Measurements from ENCODE around the gene AGAP2. TPM values are rescaled to one million over a fixed set of nuclear protein-coding genes. Genes with fewer than 3 reads are reported as not detected.
A peak's percentile ranks its signal among the peaks of the same experiment; 100 is the strongest.

The AGAP2 gene
- polyA plus RNA-seq, 3 donors = 0.77 to 3.1 (median 2.2) TPM

DNA sequence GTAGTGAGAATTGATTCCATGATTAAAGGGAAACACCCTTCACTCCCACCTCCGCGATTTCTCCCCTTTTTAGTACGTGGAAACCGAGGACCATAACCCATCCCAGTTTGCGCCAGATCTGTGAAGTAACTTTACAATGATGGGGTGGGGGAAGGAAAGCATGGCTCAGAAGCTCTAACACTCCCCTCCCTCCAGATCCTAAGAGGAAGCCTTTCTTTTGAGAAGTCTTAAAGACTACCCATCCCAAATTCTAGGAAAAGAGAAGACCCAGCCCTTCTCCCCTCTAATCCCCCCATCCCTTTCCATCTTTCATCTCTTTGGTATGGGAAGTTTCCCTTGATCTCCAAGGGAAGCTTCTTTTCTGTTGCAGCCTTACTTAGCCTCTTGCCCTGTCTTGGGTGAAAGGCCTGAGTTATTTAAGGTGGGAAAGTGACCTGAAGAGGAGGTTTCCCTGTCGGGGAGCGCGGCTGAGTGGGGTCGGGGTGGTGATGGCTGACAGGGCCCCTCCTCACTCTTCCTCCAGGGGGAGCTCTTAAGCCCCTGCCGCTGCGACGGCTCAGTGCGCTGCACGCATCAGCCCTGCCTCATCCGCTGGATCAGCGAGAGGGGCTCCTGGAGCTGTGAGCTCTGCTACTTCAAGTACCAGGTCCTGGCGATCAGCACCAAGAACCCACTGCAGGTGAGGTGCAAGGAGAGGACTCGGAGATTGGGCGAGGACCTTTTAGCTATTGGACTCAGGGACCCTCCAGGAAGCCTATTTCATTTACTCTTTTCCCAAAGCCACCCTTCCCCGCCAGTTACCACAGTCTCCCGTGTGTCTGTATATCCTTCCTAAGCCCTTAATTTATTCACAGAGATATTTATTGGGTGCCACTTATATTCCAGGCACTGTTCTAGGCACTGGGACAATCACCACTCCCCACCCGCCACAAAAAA lies 18.1 kb upstream of the AGAP2 start:
- no peak overlapping the region for H3K27ac ChIP-seq (ENCODE audit: low read depth, low read length)
- 36 to 55% (median 46%) methylated on average over 21 to 22 of the region's 22 CpGs for WGBS, 3 donors

DNA sequence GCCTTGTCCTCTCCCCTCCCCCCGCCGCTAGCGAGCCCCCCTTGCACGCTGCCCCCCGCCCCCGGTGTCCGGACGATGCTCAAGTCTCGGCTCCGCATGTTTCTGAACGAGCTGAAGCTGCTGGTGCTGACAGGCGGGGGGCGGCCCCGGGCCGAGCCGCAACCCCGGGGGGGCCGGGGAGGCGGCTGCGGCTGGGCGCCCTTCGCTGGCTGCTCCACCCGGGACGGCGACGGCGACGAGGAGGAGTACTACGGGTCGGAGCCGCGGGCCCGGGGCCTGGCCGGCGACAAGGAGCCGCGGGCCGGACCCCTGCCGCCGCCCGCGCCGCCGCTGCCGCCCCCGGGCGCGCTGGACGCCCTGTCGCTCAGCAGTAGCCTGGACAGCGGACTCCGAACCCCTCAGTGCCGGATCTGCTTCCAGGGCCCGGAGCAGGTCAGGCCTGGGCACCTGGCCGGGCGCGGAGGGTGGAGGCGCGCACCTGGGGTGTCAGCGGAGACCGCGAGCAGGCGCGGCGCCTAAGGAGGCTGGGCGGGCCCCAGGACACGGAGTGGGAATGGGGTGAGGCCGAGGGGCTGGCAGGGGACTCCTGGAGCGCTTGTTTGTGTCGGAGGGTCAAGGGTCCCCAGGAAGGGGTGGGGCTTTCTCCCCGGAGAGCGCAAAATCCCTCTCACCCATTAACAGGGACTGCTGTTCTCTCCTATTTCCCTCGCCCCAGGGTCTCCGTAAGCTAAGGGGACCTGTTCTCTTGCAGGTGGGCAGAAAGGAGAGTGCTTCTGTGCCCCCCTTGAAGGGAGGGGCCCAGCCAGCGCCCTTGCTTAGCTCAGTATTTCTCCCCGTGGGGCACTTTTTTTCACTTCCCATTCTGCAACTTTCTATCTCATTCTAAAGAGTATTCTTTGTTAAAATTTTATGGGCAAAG lies 17.2 kb upstream of the AGAP2 start:
- WGBS, 3 donors = 1 to 3% (median 1%) methylated on average over 58 to 75 of the region's 76 CpGs
- H3K27ac ChIP-seq (ENCODE audit: low read depth, low read length) = no peak overlapping the region

DNA sequence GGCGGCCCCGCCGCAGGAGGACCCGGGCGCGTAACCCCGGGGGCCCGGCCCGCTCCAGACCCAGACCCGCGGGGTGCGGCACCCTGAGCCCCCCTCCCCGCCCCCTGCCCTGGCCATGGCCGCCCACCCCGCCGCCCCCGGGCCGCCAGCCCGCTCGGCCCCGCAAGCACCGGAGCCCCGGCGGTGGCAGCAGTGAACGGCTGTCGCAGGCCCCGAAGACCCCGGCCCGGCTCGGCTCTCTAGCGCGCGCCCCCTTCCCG lies 16.6 kb upstream of the AGAP2 start:
- no peak overlapping the region for H3K27ac ChIP-seq (ENCODE audit: low read depth, low read length)
- WGBS, 3 donors = 0% methylated on average over 1 to 34 of the region's 34 CpGs

DNA sequence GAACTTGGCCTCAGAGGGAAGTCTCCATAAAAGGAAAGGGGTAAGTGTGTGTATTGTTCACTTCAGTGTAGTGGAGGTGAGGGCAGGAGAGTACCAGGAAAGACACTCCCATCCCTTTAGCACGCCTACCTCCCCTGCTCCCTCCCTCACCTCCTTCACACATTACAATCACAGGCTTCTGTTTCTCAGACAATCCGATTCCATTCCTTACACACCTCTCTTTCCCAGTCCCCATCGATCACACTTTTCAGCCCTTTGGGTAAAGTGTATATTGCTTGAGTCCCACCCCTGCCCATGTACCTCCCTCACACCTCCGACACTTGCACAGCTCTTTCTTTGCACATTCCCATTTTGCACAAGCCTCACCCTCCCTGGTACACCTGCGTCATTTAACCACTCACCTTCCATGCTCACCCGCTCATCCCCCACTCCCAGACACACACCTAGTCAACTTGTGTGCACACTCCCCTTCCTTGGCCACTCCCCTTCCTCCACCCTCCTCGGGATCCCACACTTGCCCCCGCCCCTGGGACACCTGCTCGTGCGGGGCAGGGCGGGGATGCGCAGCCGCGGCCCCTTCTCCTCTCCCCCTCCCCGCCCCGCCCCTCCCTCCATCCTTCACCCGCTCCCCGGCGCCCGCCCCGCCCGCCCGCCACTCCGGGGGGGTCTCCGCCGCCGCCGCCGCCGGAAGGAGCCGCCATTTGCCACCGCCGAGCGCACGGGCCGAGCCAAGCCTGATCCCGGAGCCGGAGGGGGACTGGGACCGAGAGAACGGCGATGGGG lies 16.1 kb upstream of the AGAP2 start, which contains the start of gene MARCHF9:
TSS of gene MARCHF9 (plus strand) at position 693 of the 783 bp plus-strand sequence. CDS start 426 bp downstream, outside the sequence.
- H3K27ac ChIP-seq (ENCODE audit: low read depth, low read length) = no peak within 1 kb of the TSS
- 1 to 2% (median 2%) methylated on average over 17 to 39 of the region's 41 CpGs for WGBS, 3 donors

DNA sequence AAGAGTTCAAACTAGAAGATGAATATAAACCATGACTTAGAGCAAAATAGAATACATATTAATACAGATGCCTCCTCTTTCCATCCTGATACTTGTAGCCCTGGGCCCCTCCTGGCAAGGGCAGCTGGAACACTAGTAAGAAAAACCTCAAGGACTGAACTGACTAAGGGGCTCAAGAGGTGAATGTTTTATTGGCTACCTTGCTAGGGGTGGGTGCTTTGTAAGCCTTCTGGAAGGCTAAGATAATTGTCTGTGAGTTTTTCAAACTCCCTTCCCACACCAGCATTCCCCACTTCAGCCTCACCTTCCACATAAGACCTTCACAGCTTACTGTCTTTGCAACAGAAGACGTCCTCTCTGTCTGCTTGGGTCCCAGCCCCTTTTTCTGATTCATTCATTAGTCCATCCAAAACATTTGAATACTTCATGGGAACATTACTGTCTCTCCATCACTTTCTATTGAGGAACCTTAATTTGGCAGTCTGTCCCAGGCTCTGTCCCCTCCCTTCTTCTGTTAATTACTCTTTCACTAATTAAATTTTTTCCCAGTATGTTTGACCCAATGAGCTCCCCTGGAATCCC lies 15.3 kb upstream of the AGAP2 start:
- H3K27ac ChIP-seq (ENCODE audit: low read depth, low read length) = no peak overlapping the region
- WGBS, 3 donors = 22 to 41% (median 40%) methylated on average over 1 of the region's 1 CpG

DNA sequence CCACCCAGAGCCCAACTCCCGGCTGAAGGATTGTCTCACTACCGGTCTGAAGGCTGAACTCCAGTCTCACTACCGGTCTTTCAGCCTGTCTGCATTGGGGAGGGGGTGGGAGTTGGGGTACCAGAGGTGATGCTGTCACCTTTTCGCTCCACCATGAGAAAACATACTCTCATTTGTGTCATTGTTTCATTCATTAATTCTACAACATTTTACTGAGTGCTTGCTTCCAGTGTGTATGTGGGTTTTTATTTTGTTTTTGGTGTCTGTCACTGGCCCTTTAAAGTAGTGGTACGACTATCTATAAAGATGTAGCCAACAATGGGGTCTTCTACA lies 14.1 kb upstream of the AGAP2 start:
- no peak overlapping the region for H3K27ac ChIP-seq (ENCODE audit: low read depth, low read length)
- 1 to 3% (median 2%) methylated on average over 5 of the region's 5 CpGs for WGBS, 3 donors

DNA sequence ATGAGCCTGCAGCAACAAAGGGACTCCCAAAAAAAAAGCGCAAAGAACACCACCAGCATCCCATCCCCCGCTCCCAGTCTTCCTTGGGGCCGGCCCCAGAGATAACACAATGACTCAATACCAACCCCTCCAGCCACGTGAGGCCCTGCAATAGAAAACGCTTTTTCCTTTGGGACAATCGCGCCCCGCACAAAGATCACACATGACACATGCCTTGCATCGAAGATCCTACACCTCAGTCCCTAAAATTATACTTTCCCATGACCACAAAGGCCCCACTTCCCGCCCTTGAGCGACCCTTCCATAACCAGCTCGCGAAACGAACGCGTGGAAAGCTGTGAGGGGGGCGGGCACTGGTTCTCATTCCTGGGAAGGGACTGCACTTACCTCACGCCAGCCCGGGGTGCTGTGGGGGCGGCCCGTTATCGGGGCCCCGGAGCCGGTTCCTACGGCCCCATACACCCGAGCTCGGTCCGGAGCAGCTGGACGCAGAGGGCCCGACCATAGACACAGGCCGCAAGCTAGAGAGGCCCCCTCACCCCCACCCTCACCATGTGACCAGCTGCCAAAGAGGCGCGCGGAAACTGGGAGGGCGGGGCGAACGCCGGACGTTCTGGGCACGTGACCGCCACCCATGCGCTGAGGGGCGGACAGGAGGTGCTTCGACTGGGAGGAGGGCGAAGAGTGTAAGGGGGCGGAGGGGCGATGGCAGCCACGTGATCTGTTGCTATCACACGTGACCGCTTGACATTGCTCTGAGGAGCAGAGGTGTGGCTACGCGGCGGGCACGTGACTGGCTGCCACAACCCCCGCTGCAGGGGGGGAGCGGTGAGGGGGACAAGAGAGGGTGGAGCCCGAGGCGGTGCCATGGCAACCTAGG lies 13.5 kb upstream of the AGAP2 start, which contains the start of gene CDK4:
TSS of gene CDK4 (minus strand) at position 523 of the 880 bp plus-strand sequence. CDS start 593 bp downstream, outside the sequence.
- no peak within 1 kb of the TSS for H3K27ac ChIP-seq (ENCODE audit: low read depth, low read length)
- 0 to 1% (median 1%) methylated on average over 58 of the region's 58 CpGs for WGBS, 3 donors

DNA sequence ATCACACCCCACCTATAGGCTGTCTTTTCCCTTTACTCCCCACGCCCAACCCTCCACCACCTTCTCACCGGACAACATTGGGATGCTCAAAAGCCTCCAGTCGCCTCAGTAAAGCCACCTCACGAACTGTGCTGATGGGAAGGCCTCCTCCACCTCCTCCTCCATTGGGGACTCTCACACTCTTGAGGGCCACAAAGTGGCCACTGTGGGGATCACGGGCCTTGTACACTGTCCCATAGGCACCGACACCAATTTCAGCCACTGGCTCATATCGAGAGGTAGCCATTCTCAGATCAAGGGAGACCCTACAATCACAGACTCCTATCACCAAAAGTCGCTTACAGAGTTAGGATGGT lies 12.9 kb upstream of the AGAP2 start:
- 9 to 10% (median 9%) methylated on average over 8 of the region's 8 CpGs for WGBS, 3 donors
- no peak overlapping the region for H3K27ac ChIP-seq (ENCODE audit: low read depth, low read length)

DNA sequence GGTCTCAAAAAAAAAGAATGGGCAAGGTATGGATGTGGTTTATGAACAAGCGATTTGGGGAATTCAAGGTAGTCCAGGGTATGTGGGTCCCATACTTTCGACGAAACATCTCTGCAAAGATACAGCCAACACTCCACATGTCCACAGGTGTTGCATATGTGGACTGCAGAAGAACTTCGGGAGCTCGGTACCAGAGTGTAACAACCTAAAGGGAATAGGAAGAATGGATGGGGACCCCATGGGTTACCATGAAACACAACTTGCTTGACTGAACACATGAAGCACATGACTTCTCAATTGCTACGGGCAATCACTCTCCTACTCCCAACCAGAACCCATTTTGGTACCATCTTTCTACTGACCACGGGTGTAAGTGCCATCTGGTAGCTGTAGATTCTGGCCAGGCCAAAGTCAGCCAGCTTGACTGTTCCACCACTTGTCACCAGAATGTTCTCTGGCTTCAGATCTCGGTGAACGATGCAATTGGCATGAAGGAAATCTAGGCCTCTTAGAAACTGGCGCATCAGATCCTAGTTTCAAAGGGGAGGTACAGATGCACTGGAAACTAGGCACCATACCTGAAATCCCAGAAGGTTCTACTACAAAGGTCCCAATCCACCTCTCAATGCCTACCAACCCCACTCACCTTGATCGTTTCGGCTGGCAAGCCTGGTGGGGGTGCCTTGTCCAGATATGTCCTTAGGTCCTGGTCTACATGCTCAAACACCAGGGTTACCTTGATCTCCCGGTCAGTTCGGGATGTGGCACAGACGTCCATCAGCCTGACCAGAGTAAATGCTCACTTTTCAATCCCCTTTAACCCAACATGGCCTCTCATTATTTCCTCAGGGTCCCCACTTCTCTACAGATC lies 12.3 kb upstream of the AGAP2 start:
- WGBS, 3 donors = 89 to 91% (median 89%) methylated on average over 15 of the region's 15 CpGs
- H3K27ac ChIP-seq (ENCODE audit: low read depth, low read length) = no peak overlapping the region

DNA sequence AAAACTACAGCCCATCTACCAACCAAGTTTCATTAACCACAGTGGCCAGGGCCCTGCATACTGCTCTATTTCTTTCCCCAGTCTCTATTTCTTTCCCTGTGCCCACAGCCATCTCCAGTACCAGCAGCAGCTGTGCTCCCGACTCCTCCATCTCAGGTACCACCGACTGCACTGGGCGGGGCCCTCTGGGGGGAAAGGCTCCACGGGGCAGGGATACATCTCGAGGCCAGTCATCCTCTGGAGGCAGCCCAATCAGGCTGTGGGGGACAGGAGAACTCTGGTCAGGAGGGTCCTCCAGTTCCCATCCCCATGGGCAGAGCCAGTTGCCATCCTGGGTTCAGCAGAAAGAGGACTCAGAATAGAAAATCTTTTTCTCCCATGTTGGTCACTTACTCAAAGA lies 10.5 kb upstream of the AGAP2 start:
- no peak overlapping the region for H3K27ac ChIP-seq (ENCODE audit: low read depth, low read length)
- 89 to 96% (median 92%) methylated on average over 5 of the region's 5 CpGs for WGBS, 3 donors

DNA sequence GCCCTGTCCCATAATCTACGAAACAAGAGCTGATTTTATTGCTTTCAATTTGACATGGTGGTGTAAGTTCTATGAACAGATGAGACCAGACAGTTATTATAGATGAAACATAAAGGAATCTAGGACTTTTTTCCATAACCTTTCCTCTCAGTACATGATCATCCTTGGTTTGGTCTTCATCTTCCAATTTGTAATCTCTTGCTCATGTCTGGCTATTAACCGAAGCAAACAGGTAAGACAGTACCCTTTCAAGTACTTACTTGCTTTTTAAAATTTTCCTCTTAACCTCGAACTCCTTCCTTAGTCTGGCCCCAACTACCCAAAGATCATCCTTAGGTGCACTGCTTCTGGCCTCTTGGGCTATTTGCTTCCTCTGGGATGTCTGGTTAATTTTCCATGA lies 7.5 kb upstream of the AGAP2 start:
- 88 to 92% (median 88%) methylated on average over 3 of the region's 3 CpGs for WGBS, 3 donors
- peak overlapping the region; percentile 96 for H3K27ac ChIP-seq (ENCODE audit: low read depth, low read length)

DNA sequence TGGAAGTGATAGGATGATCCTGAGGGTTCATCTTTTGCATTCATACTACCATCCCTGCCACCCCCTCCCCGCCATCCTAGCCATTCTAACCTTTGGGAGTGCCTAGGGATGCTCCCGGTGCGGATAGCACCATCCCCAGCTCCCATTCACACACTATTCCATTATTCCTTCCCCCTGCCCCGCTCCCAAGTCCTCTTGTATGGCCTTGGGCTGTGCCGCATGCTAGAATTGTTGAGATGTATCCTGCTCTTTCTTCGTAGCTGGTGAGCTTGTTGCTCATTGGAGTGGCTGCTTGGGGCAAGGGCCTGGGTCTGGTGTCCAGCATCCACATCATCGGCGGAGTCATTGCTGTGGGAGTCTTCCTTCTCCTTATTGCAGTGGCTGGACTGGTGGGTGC lies 6.9 kb upstream of the AGAP2 start:
- peak overlapping the region; percentile 96 for H3K27ac ChIP-seq (ENCODE audit: low read depth, low read length)
- 30 to 45% (median 36%) methylated on average over 8 of the region's 8 CpGs for WGBS, 3 donors

DNA sequence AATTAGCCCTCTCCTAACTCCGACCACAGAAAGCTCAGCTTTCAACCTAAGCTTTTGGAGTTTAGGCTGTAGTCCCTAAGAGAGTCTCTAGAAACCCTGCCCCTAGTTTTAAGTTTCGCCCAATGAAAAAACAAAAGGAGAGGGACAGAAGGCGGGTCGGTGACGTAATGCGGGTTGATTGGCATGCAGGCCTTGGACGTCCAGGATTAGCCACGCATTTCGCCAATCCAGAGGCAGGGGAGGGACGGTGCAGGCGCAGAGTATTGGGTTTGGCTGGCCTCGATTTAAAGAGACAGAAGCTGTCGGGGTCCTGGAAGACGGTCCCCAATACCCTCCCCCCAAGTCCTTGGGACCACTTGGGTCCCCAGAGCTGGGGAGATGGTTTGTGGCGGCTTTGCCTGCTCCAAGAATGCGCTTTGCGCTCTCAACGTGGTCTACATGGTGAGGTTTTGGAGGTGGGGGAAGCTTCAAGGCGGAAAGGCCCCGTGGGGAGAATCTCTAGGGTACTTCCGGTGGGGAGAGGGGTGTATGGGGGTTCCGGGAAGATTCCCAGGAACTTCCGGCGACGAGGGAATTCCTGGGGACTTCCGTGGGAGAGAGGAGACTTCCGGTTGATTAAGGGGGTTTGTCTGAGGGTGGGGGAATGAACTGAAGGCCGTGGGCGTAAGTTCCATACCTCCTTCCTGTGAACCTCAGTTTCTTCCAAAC lies 6.4 kb upstream of the AGAP2 start, which contains the start of gene TSPAN31:
TSS of gene TSPAN31 (plus strand) at position 263 of the 708 bp plus-strand sequence. CDS start at position 379, 116 bp downstream.
- H3K27ac ChIP-seq (ENCODE audit: low read depth, low read length) = peak within 1 kb of the TSS; percentile 96
- WGBS, 3 donors = 0 to 1% (median 0%) methylated on average over 29 of the region's 29 CpGs

DNA sequence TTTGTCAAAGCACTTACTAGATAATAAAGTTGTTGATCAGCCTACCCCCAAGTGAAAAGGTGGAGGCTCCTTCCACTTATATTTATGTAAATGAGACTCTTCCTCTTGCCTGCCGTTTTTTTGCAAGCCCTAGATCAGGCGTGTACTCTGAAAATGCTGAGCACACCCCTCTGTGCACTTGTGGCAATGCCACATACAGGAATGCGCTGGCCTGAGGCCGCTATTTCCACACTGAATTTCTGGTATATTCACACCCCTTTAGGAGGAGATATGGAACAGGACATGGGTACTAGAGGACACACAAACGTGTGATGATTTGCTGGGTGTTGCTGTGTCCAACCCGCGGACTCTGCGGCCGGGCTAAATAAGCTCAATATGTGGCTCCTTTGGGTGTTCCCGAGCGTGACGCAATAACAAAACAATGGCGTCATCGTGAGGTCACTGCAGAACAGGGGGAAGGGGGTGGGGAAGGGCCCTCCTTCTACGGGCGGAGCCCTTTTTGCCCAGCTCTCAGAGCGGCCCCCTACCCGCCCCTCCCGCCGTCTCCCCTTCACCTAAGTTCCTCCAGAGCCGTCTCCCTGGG lies 5.7 kb upstream of the AGAP2 start:
- H3K27ac ChIP-seq (ENCODE audit: low read depth, low read length) = no peak overlapping the region
- WGBS, 3 donors = 6 to 10% (median 8%) methylated on average over 21 of the region's 21 CpGs

DNA sequence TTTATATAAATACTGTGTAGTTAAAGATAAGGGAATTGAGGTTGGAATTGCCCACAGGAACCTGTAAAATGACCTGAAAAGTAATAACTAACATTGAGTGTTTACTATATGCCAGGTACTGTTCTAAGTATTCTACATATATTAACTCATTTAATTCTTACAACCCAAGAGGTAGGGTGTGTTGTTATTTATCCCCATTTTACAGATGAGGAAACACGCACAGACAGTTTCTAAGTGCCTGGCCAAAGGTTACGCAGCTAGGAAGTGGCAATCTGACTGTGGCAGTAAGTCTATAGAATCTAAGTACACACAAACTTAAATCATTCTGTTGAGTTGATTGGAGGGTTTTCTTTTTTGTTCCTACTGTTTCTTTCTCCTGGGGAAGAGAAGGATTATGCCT lies 5.2 kb upstream of the AGAP2 start:
- H3K27ac ChIP-seq (ENCODE audit: low read depth, low read length) = no peak overlapping the region
- WGBS, 3 donors = 78 to 84% (median 79%) methylated on average over 2 of the region's 2 CpGs
